ENCODE results near the gene ADAMTS19. TPM values are rescaled to one million over a fixed set of nuclear protein-coding genes. Genes with fewer than 3 reads are reported as not detected.

The ADAMTS19 gene
- total RNA-seq, 4 donors from 2014 or later: not detected

GRCh38 chr5:129496421-129496820, 36.3 kb downstream of the ADAMTS19 start:
- no peak for TF ChIP-seq POLR2A (IDR thresholded peaks at IDR 0.05)
- no peak for TF ChIP-seq CTCF (IDR thresholded peaks at IDR 0.05)
- no peak for DNase-seq
- H3K27me3 ChIP-seq: no peaks in the 10 kb centered on the region
- H3K36me3 ChIP-seq: no peaks in the 10 kb centered on the region
- no peak overlapping the region for H3K27ac ChIP-seq
- H3K4me1 ChIP-seq: no peaks in the 10 kb centered on the region
- H3K4me3 ChIP-seq (replicated peaks in 1 of 3): no peak overlapping the region
- intact Hi-C loops (cut with DNase I): no loop called here
- H3K9me3 ChIP-seq: no peaks in the 10 kb centered on the region

DNA sequence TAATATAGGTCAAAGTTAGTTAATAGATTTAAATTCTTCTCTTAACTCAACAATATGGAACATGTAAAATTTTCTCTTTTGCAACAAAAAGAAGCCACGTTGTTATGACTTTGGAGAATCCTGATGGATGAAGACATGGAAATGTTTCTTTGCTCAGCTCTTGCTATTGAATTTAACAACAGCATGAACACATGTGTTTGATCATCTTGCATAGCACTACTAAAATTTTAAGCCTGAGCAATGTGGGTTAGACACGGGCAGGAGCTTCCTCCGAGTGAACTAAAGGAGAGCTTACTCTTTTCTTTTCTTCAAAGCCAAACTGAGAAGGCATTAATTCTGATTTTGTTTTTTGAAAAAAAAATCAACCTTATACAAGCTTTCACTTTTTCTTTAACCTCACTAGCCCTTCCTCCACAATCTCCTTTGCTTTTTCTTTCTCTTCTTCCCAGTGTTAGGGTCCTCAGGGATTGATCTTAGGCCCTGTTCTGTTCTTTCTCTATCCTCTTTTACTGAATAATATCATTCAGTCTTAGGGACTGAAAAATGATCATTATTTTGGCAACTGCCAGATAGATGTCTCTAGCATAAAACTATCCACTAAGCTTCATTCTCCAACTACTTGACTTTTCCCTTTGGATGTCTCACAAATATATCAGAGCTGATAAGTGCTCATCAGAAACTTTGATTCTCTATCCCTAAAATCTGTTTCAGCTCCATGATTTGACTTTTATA, 36.9 kb downstream of the ADAMTS19 start:
- no peak overlapping the region for H3K27ac ChIP-seq
- H3K27me3 ChIP-seq: no peaks in the 10 kb centered on the region
- TF ChIP-seq POLR2A (IDR thresholded peaks at IDR 0.05) (no peak), CTCF (IDR thresholded peaks at IDR 0.05) (no peak)
- no peak for DNase-seq
- H3K36me3 ChIP-seq: no peaks in the 10 kb centered on the region
- H3K4me1 ChIP-seq: no peaks in the 10 kb centered on the region
- no peak overlapping the region for H3K4me3 ChIP-seq (replicated peaks in 1 of 3)
- intact Hi-C loops (cut with DNase I): no loop called here
- 75 to 76% methylated on average over 3 of the region's 3 CpGs for WGBS, 2 donors
- H3K9me3 ChIP-seq: no peaks in the 10 kb centered on the region

DNA sequence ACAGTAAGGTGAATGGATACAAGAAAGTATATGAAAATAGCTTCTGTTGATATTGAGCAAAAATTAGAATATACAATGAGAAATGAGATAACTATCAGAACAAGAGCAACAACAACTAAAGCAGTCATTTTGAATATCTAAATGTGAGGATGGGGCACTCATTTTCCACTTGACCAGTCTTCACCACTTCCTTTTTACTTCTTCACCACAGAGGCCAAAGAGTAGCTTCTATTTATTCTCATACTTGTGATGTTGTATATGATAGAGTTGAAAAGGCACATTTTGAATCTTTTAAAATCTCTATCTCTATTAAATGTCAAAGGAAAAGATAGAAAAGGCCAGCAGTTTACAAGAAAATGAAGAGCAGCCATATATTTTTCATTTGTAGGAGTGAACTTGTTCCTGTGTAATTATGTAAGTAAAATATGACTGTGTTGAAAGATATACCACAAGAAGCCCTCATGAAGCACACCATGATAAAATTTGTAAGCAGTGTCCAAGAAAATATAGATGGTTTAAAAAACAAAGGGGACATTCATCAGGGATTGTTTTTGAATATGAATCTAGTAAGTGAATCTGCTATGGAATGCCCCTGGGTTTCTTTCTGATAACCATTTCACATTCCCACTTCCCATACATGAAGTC, 39.2 kb downstream of the ADAMTS19 start:
- no peaks in the 10 kb centered on the region for H3K9me3 ChIP-seq
- H3K27me3 ChIP-seq: no peaks in the 10 kb centered on the region
- H3K27ac ChIP-seq: no peak overlapping the region
- no peak for DNase-seq
- intact Hi-C loops (cut with DNase I): no loop called here
- no peaks in the 10 kb centered on the region for H3K36me3 ChIP-seq
- H3K4me3 ChIP-seq (replicated peaks in 1 of 3): no peak overlapping the region
- H3K4me1 ChIP-seq: no peaks in the 10 kb centered on the region
- TF ChIP-seq CTCF (IDR thresholded peaks at IDR 0.05) (no peak), POLR2A (IDR thresholded peaks at IDR 0.05) (no peak)

DNA sequence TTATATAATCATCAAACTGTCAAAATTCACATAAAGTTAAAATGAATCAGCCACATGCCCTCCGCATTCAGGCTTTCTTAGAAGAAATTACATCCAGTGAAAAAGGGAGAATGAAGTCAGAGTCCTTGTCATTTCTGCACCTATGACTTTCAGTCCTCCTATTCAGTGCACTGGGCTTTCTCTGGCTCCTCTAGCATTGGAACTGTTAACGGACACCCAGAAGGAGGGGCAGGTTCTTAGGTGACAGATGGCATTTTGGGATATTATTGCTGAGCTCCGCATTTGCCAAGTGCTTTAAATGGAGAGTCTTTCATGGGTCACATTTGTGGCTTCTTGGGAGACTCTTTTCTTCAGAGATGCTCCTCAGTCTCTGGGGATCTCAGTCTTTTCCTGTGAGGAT, 40.0 kb downstream of the ADAMTS19 start:
- Histone ChIP-seq H3K27ac (no peak overlapping the region), H3K4me3 (replicated peaks in 1 of 3) (no peak overlapping the region), H3K27me3 (no peaks in the 10 kb centered on the region), H3K9me3 (no peaks in the 10 kb centered on the region), H3K36me3 (no peaks in the 10 kb centered on the region), H3K4me1 (no peaks in the 10 kb centered on the region)
- no peak for DNase-seq
- intact Hi-C loops (cut with DNase I): no loop called here
- 89 to 94% methylated on average over 3 of the region's 3 CpGs for WGBS, 2 donors
- TF ChIP-seq CTCF (IDR thresholded peaks at IDR 0.05) (no peak), POLR2A (IDR thresholded peaks at IDR 0.05) (no peak)

- no peak for TF ChIP-seq CTCF (IDR thresholded peaks at IDR 0.05)
- Histone ChIP-seq H3K9me3 (no peaks in the 10 kb centered on the region), H3K4me3 (replicated peaks in 1 of 3) (no peak overlapping the region), H3K27me3 (no peaks in the 10 kb centered on the region), H3K27ac (no peak overlapping the region), H3K4me1 (no peaks in the 10 kb centered on the region), H3K36me3 (no peaks in the 10 kb centered on the region)
- 78 to 88% methylated on average over 1 of the region's 1 CpG for WGBS, 2 donors
- no peak for DNase-seq
- intact Hi-C loops (cut with DNase I): no loop called here
These were observed 46.0 kb downstream of the ADAMTS19 start for GRCh38 chr5:129506086-129506485.
